HTR-8/SVneo (cell line): ENCODE results near the gene IP6K1.

Experiments used
- DNase-seq: peaks from one replicate; pipeline ENCODE4 v3.0.0; 2011; ENCODE audit warnings: low spot score, mixed read lengths; ENCODE audit not compliant: insufficient read length
- FAIRE-seq: peaks from 2 replicates; lab custom pipeline; 2011; peaks lifted over from hg19 to GRCh38; lab: Jason Lieb, UNC

Gene IP6K1

GRCh38 chr3:49675912-49676311 is 110.4 kb downstream of the IP6K1 start:
- DNase-seq = no peak
- FAIRE-seq = no peak

DNA sequence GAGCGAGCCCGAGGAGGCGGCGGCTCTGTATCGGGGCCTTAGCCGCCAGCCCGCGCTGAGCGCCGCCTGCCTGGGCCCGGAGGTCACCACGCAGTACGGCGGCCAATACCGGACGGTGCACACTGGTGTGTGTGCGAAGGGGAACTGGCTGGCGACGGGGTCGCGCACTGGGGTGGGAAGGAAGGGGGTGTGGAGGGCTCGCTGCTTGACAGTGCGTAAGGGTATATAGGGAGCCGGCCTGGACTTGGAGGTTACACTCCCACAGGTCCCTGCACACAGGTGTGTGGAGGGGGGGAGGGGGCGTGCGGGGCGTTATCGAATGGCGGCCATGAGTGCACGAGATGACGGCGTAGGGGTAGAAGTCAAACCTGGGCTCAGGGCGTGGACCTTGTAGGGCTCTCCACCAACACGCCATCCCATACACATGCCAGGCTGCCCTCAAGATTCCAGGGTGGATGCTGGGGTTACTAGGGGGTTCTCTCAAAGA is 111.8 kb downstream of the IP6K1 start:
- FAIRE-seq = no peak

More for the DNA sequence above, 111.8 kb downstream of the IP6K1 start:
- no peak for DNase-seq
